ENCODE data around the gene VANGL1. TPM values are rescaled to one million over a fixed set of nuclear protein-coding genes. Genes with fewer than 3 reads are reported as not detected.
"Not testable (repeated sequence)": the region's sequence is repeated elsewhere in the genome, so short reads cannot be mapped to it uniquely, and the experiment has no call there.

The VANGL1 gene
- total RNA-seq, 1 donor from 2014 or later: 5.9 TPM

DNA sequence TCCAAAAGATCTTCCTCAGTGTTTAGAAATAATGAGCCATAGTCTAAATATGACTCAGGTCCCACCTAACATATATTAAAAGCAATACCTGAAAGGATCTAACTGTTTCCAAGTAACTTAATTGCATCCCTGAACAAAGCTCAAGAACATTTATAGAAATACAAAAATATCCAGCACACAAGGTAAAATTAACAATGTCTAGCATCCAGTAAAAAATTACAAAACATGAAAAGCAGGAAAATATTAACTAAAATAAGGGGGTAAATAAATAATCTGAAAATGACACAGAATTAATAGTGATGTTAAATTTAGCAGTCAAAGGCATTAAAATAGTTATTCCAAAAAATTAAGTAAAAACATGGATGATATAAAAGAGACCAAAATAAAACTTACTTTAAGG, 21.3 kb upstream of the VANGL1 start:
- Histone ChIP-seq H3K27me3 (ENCODE audit: low read depth) (no peaks in the 10 kb centered on the region), H3K4me3 (no peak overlapping the region), H3K4me1 (no peaks in the 10 kb centered on the region), H3K36me3 (no peaks in the 10 kb centered on the region), H3K9me3 (replicated peaks) (peaks cover 30% of the 10 kb centered on the region), H3K27ac (replicated peaks) (no peak overlapping the region)
- intact Hi-C loops (cut with micrococcal nuclease): no loop called here
- TF ChIP-seq, protein P1, sequence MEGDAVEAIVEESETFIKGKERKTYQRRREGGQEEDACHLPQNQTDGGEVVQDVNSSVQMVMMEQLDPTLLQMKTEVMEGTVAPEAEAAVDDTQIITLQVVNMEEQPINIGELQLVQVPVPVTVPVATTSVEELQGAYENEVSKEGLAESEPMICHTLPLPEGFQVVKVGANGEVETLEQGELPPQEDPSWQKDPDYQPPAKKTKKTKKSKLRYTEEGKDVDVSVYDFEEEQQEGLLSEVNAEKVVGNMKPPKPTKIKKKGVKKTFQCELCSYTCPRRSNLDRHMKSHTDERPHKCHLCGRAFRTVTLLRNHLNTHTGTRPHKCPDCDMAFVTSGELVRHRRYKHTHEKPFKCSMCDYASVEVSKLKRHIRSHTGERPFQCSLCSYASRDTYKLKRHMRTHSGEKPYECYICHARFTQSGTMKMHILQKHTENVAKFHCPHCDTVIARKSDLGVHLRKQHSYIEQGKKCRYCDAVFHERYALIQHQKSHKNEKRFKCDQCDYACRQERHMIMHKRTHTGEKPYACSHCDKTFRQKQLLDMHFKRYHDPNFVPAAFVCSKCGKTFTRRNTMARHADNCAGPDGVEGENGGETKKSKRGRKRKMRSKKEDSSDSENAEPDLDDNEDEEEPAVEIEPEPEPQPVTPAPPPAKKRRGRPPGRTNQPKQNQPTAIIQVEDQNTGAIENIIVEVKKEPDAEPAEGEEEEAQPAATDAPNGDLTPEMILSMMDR (IDR thresholded peaks at IDR 0.05; ENCODE audit: borderline replicate concordance): no peak
- no peak for DNase-seq

DNA sequence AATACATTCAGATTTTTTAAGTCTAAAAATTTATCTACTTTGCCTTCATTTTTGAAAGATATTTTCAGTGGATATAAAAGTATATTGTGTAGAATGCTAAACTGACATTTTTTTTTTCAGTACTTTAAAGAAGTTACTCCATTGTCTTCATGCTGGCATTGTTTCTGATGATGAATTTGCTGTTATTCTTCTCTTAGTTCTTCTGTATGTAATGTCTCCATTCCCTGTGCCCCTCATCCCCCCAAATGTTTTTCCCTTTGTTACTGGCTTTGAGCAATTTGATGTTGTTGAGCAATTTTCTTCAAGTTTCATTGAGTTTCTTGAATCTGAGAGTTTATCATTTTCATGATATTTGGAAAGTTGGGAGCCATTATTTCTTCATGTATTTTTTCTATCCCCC, 20.8 kb upstream of the VANGL1 start:
- no peaks in the 10 kb centered on the region for H3K27me3 ChIP-seq (ENCODE audit: low read depth)
- TF ChIP-seq, protein P1 (IDR thresholded peaks at IDR 0.05; ENCODE audit: borderline replicate concordance): no peak
- H3K9me3 ChIP-seq (replicated peaks): peaks cover 30% of the 10 kb centered on the region
- H3K27ac ChIP-seq (replicated peaks): no peak overlapping the region
- no peak overlapping the region for H3K4me3 ChIP-seq
- no peak for DNase-seq
- no peaks in the 10 kb centered on the region for H3K4me1 ChIP-seq
- intact Hi-C loops (cut with micrococcal nuclease): no loop called here
- no peaks in the 10 kb centered on the region for H3K36me3 ChIP-seq

DNA sequence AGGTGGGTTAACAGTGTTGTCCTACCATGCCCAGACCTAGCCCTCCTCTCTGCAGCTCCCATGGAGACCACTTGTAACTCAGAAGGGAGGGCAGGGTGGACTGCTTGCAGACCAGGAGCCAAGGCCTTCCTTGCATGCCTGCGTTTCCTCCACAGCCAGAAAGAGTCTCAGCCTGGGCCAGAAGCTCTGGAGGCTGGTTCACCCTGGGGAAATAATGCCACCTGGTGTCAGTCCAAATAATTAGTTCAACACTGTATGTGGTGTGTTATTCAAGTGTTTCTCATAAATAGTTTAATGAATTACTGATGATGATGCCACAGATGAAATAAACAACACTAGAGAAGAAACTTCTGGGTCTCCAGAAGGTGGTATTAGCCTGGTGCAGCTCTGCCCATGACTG, 16.9 kb upstream of the VANGL1 start:
- H3K4me1 ChIP-seq: no peaks in the 10 kb centered on the region
- H3K4me3 ChIP-seq: no peak overlapping the region
- DNase-seq: no peak
- H3K9me3 ChIP-seq (replicated peaks): peaks cover 26% of the 10 kb centered on the region
- no peak overlapping the region for H3K27ac ChIP-seq (replicated peaks)
- no peaks in the 10 kb centered on the region for H3K36me3 ChIP-seq
- TF ChIP-seq, protein P1 (IDR thresholded peaks at IDR 0.05; ENCODE audit: borderline replicate concordance): no peak
- no peaks in the 10 kb centered on the region for H3K27me3 ChIP-seq (ENCODE audit: low read depth)
- intact Hi-C loops (cut with micrococcal nuclease): no loop called here

DNA sequence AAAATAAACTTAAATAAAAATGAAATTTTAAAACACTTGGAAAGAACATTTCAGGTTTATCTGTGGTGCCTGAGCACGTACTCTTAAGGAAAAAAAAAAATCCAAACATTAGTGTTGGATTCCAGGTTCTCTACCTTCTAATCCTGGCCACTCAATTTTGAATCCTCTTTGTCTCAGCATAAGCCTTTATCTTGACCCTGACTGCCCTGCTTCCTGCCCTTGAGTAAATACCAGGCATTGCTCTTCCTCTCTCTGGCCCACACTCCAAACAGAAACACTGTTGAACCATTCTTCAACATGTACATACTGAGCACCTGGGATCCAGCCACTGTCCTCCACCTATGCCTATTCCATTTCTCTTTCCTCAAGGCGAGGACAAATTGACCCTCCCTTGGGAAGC, 11.4 kb upstream of the VANGL1 start:
- peaks cover 10% of the 10 kb centered on the region for H3K9me3 ChIP-seq (replicated peaks)
- no peak for DNase-seq
- TF ChIP-seq, protein P1 (IDR thresholded peaks at IDR 0.05; ENCODE audit: borderline replicate concordance): no peak
- H3K4me1 ChIP-seq: peaks cover 5% of the 10 kb centered on the region
- intact Hi-C loops (cut with micrococcal nuclease): no loop called here
- no peak overlapping the region for H3K4me3 ChIP-seq
- H3K27ac ChIP-seq (replicated peaks): no peak overlapping the region
- H3K36me3 ChIP-seq: no peaks in the 10 kb centered on the region
- no peaks in the 10 kb centered on the region for H3K27me3 ChIP-seq (ENCODE audit: low read depth)

DNA sequence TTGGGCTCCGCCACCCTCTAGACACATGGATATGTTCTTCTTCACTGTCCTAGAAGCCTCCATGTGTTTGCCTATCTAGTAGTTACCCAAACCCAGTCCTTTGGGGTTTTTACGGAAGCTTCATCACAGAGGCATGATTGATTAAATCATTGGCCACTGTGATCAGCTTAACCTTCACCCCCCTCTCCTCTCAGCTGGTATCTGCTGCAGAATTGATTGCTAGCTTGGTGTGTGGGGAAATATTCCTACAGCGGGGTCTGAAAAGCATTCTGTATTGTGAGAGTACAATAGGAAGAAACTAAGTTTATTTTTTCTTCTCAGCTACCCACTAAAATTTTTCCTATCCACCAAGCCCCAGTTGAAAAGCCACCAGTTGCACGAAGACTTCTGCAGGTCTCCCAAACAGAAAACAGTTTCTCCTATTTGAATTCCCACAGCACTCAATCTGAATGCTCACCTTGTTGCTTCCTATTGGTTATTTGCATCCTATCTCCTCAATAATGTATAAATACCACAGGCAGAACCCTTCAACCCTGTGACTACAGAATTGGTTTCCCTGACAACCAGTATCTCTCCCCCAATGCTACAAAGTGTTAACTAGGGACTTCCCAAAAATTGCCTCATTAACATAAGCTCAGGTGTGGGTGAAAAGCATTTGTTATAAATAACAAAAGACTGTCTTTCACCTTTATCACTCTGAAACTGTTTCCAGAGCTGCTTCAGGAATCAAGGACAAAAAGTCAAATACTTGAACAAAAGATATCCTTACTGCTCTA, 9.3 kb upstream of the VANGL1 start:
- no peak overlapping the region for H3K27ac ChIP-seq (replicated peaks)
- no peak overlapping the region for H3K4me3 ChIP-seq
- H3K36me3 ChIP-seq: no peaks in the 10 kb centered on the region
- no peak for DNase-seq
- H3K4me1 ChIP-seq: peaks cover 5% of the 10 kb centered on the region
- TF ChIP-seq, protein P1 (IDR thresholded peaks at IDR 0.05; ENCODE audit: borderline replicate concordance): no peak
- peaks cover 27% of the 10 kb centered on the region for H3K9me3 ChIP-seq (replicated peaks)
- no peaks in the 10 kb centered on the region for H3K27me3 ChIP-seq (ENCODE audit: low read depth)
- intact Hi-C loops (cut with micrococcal nuclease): no loop called here

DNA sequence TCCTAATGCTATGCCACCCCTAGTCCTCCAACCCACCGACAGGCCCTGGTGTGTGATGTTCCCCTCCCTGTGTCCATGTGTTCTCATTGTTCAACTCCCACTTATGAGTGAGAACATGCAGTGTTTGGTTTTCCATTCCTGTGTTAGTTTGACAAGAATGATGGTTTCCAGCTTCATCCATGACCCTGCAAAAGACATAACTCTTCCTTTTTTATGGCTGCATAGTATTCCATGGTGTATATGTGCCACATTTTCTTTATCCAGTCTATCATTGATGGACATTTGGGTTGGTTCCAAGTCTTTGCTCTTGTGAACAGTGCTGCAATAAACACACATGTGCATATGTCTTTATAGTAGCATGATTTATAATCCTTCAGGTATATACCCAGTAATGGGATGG, 8.2 kb upstream of the VANGL1 start:
- H3K4me3 ChIP-seq; H3K36me3 ChIP-seq; DNase-seq; H3K27me3 ChIP-seq (ENCODE audit: low read depth); H3K4me1 ChIP-seq; H3K27ac ChIP-seq (replicated peaks); intact Hi-C loops (cut with micrococcal nuclease): not testable (repeated sequence)
- H3K9me3 ChIP-seq (replicated peaks): peaks cover 39% of the 10 kb centered on the region

DNA sequence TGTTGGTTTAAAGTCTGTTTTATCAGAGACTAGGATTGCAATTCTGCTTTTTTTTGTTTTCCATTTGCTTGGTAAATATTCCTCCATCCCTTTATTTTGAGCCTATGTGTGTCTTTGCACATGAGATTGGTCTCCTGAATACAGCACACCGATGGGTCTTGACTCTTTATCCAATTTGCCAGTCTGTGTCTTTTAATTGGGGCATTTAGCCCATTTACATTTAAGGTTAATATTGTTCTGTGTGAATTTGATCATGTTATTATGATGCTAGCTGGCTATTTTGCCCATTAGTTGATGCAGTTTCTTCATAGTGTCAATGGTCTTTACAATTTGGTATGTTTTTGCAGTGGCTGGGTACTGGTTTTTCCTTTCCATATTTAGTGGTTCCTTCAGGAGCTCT, 4.5 kb upstream of the VANGL1 start:
- intact Hi-C loops (cut with micrococcal nuclease); DNase-seq; H3K4me3 ChIP-seq; H3K27ac ChIP-seq (replicated peaks); H3K4me1 ChIP-seq; H3K36me3 ChIP-seq; H3K27me3 ChIP-seq (ENCODE audit: low read depth): not testable (repeated sequence)
- peaks cover 53% of the 10 kb centered on the region for H3K9me3 ChIP-seq (replicated peaks)

All from left ventricle myocardium inferior (tissue), 1 donor.